Stimulated activated CD4-positive, alpha-beta T cell treated with anti-CD3 and anti-CD28 coated beads, Interleukin-1b, Interleukin-23, amount 100 ng/mL, for 48 hours (primary cell): ENCODE measurements around the gene NPAS4.
"Not testable (repeated sequence)": the region's sequence is repeated elsewhere in the genome, so short reads cannot be mapped to it uniquely, and the experiment has no call there.

Source experiments
- DNase-seq: peaks from one replicate; pipeline ENCODE4 v3.0.0-alpha.2; 2020

NPAS4 gene

GRCh38 chr11:66418168-66418985, 2.5 kb upstream of the NPAS4 start:
- DNase-seq: peak; percentile 86

DNA sequence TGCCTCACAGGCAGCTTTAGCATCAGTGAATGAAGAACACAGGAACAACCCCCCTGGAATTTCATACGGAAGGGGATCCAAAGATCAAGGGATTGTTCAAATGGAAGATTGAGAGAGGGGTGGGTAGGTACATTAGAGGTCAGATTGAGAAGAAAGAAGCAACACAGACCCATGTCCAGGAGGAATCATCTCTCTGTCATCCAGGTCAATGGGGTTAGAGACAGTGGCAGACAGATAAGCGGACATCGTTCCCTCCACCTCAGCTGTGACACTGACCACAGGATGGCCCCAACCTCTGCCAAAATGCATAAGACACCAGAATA, 1.9 kb upstream of the NPAS4 start:
- DNase-seq: no peak

GRCh38 chr11:66419825-66420224, 1.0 kb upstream of the NPAS4 start:
- DNase-seq: no peak

GRCh38 chr11:66421492-66422205, 814 bp downstream of the NPAS4 start:
- peak; percentile 85 for DNase-seq

- no peak for DNase-seq
Observed at GRCh38 chr11:66426314-66426713, 5.5 kb downstream of the NPAS4 start.

DNA sequence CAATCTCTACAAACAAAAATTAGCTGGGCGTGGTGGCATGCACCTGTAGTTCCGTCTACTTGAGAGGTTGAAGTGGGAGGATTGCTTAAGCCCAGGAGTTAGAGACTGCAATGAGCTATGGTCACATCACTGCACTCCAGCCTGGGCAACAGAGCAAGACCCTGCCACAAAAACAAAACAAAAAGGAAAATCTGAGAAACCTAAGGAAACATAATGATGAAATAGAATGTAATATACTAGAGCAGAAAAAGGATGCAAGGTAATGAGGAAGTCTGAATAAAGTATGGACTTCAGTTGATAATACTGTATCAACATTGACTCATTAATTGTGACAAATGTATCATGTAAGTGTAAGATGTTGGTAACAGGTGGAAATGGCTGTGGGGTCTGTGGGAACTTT, 8.1 kb downstream of the NPAS4 start:
- DNase-seq: no peak

DNA sequence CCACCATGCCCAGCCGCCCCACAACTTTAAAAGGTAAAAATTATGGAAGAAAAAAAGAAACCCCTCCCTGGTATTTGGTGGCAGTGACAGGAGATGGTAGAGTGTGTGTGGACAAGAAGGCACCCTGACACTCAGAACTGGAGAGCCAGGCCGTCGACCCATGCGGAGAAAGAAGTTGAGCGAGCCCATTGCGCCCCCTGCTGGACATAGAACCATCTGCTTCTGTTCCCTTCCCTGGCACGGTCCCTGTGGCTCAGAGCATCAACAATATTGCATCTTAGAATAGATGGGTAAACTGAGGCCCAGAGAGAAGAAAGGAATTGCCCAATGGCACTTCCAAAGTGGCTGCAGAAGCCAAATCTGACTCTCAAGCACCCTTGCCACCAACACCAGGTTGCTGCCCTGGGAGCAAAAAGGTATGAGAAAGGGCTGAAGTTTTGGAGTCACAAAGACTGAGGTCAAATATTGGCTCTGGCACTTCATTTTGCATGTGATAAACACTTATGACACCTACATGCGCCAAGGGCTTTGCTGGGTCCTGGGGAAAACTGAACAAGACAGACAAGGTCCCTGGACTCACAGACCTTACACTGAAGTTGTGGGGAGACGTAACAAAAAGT, 9.3 kb downstream of the NPAS4 start:
- DNase-seq: peak; percentile 78

DNA sequence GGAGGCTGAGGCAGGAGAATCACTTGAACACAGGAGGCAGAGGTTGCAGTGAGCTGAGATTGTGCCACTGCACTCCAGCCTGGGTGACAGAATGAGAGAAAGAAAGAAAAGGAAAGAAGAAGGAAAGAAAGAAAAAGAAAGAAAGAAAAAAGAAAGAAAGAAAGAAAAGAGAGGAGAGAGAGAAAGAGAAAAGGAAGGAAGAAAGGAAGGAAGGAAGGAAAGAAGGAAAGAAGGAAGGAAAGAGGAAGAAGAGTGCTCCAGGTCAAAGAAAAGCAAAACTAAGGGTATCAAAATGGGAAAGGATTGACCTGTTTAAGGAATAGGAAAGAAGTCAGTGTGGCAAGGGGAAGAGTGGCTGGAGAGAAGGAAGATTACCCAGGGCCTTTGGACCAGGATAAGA, 10.5 kb downstream of the NPAS4 start:
- DNase-seq: not testable (repeated sequence)

GRCh38 chr11:66431871-66432329, 11.1 kb downstream of the NPAS4 start:
- DNase-seq: not testable (repeated sequence)

GRCh38 chr11:66432597-66432996, 11.8 kb downstream of the NPAS4 start:
- no peak for DNase-seq

DNA sequence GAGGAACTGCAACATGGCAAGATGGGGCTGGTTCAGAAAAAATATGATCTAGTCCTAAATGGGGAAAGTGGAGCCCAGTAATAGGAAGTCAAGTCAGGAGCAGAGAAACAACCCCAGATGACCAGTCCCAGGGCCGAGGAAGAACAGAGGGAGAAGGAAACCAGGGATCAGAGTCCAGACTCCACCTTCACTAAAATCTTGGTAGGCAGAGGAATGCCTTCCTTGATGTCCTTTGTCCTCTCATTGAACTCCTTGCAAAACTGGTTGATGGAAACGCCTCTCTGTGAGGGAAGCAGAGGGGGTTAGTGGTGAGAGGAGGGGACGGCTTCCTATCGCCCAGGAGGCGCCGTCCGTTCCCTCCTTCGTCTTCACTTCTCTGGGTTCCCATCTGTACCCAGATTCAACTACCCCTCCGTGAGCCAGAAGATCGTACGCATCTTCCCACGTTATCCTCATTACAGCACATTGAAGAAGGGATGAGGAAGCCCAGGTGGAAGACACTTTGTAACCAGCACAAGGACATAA, 17.2 kb downstream of the NPAS4 start:
- DNase-seq: no peak

- DNase-seq: peak; percentile 89
Observed at GRCh38 chr11:66438504-66439466, 17.9 kb downstream of the NPAS4 start, which contains the start of gene MRPL11. Gene MRPL11 (minus strand): TSS chr11:66438848. CDS start chr11:66438754, 94 bp downstream.

- not testable (repeated sequence) for DNase-seq
Observed at GRCh38 chr11:66440101-66440939, 19.5 kb downstream of the NPAS4 start.

DNA sequence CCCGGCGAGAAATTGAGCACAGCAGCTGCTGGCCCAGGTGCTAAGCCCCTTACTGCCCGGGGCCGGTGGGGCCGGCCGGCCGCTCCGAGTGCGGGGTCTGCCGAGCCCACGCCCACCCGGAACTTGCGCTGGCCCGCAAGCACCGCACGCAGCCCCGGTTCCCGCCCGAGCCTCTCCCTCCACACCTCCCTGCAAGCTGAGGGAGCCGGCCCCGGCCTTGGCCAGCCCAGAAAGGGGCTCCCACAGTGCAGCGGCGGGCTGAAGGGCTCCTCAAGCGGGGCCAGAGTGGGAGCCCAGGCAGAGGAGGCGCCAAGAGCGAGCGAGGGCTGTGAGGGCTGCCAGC, 20.1 kb downstream of the NPAS4 start:
- DNase-seq: not testable (repeated sequence)

DNA sequence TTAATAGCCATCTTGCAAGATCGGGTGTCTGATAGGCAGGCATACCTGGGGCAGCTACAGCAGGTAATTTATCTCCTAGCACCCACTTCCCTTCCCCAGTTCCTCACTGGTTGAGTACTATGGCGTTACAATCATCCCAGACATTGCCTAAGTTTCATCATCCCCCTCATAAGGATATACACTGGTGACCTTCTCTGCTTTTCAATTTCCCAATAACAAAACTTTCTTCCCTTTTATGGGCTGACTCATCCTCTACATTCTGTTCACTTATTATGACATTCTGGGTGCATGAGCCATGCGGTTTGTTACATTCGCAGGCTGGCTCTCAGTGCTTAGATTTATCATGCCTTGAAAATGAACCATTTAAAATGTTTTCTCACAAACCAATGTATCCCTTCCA, 22.8 kb downstream of the NPAS4 start:
- no peak for DNase-seq

DNA sequence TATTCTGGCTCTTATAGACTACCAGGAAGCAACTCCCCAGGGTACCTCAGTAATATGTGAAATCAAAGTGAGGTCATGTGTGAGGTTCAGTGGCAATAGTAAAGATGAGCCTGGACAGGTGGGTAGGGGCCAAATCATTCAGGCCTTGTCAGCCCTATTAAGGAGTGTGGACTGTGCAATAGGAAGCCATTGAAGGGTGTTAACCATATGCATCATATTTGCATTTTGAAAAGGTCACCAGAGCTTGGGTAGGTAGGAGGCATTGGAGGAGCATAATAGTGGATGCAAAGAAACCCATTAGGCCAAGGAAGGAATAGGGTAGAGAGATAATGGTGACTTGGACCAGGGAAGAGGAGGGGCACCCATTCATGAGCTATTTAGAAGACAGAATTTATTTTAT, 26.2 kb downstream of the NPAS4 start:
- no peak for DNase-seq

GRCh38 chr11:66448523-66448922, 27.7 kb downstream of the NPAS4 start:
- DNase-seq: no peak

GRCh38 chr11:66450560-66450959, 29.7 kb downstream of the NPAS4 start:
- DNase-seq: no peak

GRCh38 chr11:66451663-66452062, 30.8 kb downstream of the NPAS4 start:
- DNase-seq: no peak

DNA sequence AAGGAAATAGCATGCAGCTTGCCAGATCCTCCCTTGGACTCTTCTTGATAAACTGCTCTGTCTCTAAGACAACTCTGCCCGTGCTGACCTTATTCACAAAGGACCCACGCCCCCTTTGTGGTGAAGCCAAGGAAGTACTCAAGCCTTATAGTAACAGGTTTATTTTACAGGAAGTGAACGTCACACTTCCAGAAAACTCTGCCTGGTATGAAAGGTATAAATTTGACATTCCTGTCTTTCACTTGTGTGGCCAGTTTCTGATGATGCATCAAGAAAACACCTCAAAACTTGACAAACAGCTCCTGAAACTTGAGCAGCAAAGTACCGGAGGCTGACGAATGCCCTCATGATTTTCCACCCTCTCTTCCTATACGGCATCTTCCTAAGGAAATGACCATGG, 33.4 kb downstream of the NPAS4 start:
- DNase-seq: no peak

DNA sequence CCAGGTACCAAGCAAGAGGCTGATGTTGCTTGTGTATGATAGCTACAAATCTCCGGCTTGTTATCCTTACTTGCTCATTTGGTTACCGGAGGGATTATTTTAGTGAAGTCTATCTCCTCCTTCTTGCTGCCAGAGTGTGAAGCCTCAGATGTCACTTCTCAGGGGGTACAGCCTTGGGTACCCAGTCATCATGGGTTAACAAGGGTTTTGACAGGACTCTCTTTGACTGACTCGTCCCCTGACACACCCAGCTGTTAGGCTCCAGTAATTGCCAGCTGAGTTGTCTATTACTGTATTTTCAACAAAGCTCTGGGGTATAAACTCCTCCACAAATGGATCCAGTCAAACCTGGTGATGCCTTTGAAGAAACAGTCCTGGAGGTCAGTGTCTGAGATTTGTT, 34.0 kb downstream of the NPAS4 start:
- DNase-seq: no peak

GRCh38 chr11:66457826-66458225, 37.0 kb downstream of the NPAS4 start:
- no peak for DNase-seq
